ENCODE measurements around the gene SOX10.

Gene SOX10

DNA sequence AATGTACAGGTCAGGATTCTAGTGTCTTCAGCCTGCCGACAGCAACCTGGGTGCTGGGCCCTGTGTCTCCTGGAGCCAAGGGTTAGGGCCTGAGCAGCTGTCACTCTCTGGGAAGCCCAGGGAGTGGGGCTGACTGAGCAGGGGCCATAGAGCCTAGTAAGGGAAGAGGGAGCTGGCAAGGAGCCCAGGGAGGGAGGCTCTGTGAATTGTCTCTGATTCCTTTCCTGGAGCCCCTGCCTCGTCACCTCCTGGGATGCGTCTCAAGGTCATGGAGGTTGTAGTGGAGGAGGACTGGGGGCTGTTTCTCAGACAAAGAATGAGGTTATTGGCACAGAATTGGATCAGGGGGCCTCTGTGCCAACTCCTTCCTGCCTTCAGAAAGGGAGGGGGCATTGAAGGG is 11.8 kb downstream of the SOX10 start:
- TF ChIP-seq, protein P1, sequence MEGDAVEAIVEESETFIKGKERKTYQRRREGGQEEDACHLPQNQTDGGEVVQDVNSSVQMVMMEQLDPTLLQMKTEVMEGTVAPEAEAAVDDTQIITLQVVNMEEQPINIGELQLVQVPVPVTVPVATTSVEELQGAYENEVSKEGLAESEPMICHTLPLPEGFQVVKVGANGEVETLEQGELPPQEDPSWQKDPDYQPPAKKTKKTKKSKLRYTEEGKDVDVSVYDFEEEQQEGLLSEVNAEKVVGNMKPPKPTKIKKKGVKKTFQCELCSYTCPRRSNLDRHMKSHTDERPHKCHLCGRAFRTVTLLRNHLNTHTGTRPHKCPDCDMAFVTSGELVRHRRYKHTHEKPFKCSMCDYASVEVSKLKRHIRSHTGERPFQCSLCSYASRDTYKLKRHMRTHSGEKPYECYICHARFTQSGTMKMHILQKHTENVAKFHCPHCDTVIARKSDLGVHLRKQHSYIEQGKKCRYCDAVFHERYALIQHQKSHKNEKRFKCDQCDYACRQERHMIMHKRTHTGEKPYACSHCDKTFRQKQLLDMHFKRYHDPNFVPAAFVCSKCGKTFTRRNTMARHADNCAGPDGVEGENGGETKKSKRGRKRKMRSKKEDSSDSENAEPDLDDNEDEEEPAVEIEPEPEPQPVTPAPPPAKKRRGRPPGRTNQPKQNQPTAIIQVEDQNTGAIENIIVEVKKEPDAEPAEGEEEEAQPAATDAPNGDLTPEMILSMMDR (IDR thresholded peaks at IDR 0.05; ENCODE audit: extremely low read depth, missing control alignments): no peak
- DNase-seq (ENCODE audit: low spot score): no peak

DNA sequence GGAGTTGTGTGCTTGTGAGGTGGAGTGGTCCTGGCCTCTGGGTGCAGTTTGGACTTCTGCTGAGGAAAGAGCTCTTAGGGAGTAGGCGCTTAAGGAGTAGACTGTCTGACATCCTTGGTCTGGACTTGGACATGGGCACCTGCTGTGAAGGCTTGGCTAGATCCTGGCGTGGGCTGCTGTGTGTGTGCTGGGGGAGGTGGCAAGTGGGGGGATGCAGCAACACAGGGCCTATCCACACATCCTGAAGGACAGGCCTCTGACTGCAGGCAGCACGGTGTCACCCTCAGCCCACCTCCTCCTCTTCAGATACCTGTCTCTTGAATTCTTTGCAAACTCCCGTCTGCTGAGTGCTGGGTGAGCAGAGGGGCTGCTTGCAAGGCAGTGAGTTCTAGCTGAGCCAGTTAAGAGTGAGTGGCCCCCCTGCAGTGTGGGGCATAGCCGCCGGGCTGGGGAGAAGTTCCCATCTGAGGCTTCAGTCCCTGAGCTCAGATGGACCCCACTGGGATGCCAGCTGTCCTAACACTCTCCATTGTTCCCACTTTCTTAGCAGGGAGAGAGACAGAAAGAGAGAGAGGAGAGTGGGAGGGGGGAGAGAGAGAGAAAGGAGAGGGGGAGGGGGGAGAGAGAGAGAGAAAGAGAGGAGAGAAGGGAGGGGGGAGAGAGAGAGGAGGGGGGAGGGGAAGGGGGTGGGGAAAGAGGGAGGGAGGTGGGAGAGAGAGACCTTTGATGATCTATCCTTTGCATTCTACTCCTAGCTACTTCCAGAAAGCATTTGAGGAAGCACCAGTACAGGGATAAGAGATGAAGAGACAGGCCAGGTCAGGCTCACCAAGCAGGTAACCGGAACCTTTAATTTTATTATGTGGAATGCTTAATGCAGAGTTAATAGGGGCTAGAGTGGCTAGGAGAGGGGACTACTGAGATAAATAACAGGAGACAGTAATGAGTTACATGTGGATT is 12.6 kb downstream of the SOX10 start:
- no peak for DNase-seq (ENCODE audit: low spot score)
- TF ChIP-seq, protein P1 (IDR thresholded peaks at IDR 0.05; ENCODE audit: extremely low read depth, missing control alignments): no peak

DNA sequence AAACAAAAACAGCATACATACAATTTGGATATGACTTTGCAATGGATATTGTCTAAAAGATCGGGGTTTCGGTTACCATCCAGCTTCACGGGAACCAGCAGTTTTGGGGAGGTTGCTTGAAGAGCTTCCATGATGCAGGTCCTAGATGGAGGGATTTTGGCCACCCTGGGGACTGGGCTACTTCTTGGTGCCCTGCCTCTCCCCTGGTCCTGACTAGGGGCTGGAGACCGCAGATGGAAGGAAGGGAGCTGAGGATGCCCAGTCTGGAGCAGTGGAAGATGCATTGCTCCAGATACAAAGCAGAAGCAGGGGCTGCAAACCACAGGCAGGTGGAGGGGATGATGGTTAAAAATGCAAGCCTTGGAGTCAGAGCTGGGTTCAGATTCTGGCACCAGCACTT is 13.5 kb downstream of the SOX10 start:
- no peak for DNase-seq (ENCODE audit: low spot score)
- TF ChIP-seq, protein P1 (IDR thresholded peaks at IDR 0.05; ENCODE audit: extremely low read depth, missing control alignments): no peak

DNA sequence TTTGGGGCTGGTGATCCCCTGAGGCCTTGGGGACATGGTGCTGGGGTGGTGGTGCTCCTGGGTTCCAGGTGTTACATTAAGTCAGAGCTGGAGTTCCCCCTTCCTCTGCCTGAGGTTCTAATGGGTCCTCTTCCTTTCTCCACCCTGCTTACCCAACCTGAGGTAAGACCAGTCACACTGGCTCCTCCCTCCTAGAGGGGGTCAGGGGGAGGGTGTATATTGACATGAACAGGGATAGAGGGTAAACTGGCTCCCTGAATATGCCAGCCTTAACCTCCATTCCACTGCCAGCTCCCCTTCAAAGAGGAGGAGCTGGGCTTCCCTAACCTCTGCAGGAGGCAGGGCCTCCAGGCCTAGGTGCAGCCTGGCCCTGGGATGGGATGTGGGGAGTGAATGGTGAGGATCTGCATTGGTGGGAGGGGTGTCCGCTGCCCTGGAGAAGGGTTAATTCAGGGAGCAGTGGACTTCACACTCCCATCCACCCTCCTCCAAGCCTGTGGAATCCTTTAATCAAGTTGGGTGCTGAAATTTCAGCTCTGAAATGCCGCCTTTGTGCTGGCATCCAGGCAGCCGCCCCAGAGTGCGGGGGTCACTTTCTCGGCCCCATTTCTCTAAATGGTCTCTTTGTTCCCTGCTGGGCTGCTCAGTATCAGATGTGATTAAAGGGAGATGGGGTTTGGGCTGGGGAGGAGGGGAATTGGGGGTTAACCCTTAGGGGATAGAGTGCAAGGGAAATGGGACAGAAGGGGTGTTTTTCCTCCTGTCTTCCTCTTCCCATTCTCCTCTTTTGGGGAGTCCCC is 15.7 kb downstream of the SOX10 start:
- no peak for DNase-seq (ENCODE audit: low spot score)
- TF ChIP-seq, protein P1 (IDR thresholded peaks at IDR 0.05; ENCODE audit: extremely low read depth, missing control alignments): no peak

DNA sequence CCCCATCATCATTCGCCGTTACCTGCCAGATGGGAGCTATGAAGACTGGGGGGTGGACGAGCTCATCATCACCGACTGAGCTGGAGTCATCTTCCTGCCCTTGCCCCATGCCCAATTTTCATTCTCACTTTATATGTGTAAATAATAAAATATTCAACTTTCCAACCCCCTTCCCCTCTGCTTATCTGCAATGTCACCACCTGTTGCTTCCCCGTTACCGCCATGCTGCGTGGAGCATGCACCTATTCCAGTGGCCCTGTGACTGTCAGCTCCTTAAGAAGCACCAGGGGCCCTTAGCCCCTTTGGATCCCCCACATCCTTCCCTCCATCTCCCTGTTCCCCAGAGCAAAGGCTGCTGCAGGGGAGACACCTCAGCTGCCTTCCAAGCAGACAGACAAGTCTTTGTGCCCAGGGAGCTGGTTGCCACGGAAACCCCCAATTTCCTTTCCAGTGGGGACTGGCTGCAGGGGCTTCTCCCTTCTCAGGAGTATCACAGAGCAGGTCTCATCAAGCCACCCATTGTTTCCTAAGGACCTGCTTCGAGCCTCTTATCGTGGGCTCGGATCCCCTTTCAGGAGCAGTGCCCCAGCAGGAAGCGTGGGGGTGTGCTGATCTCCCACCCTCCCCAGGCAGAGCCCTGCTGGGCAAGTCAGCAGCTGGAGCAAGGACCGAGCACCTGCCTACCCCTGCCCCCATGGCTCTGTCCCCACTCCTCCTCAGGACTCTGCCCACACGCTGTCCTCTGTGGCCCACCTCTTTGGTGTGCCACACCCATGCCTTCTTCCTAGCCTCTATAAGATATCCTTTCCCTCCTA is 16.5 kb downstream of the SOX10 start:
- no peak for DNase-seq (ENCODE audit: low spot score)
- TF ChIP-seq, protein P1 (IDR thresholded peaks at IDR 0.05; ENCODE audit: extremely low read depth, missing control alignments): no peak

DNA sequence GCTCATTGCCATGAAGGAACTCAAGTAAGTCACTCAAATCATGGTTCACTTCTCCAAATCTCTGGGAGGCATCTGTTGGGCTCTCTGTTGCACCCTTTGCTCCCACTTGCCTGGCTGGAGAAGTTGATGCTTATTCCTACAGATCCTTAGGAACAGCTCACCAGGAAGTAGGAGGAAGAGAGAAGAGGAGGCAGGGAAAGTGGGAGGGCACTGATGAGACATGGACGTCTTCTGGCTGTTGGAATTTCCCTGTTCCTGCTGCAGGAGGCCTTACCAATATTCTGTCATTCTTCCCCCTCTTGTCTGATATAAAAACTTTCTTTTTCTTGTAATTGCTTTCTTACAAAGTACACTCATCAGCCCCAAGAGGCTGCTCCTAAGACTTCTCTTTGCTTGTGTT is 17.2 kb downstream of the SOX10 start:
- TF ChIP-seq, protein P1 (IDR thresholded peaks at IDR 0.05; ENCODE audit: extremely low read depth, missing control alignments): no peak
- DNase-seq (ENCODE audit: low spot score): no peak

Data from GM20000 (cell line).